HCT116 (cell line): Measurements from ENCODE around the gene ECE1.
A peak's percentile ranks its signal among the peaks of the same experiment; 100 is the strongest.

Experiments
- EZH2 ChIP-seq: fragments of 200-600 bp; sonication (generic); IDR thresholded peaks from 2 replicates; pipeline ENCODE4 v1.6.1; 2017; ENCODE audit warnings: antibody characterized with exemption, mixed run types
- EZH2phosphoT487 ChIP-seq: fragments of 200-600 bp; IDR thresholded peaks from 2 replicates; pipeline ENCODE4 v1.6.1; 2018; ENCODE audit warnings: antibody characterized with exemption, borderline replicate concordance
- POLR2A ChIP-seq: IDR thresholded peaks from 2 replicates; pipeline ENCODE4 v1.7.0; 2011; ENCODE audit warnings: borderline replicate concordance; ENCODE audit not compliant: insufficient read depth, insufficient read length; ENCODE audit errors: extremely low read depth
- TF ChIP-seq, protein P1 (sequence below), 3 experiments: fragments of 200-600 bp in 1 of 3; sonication (generic) in 1 of 3; IDR thresholded peaks in 2 of 3; conservative IDR thresholded peaks in 1 of 3; 2 replicates each; pipeline ENCODE4 v1.5.1; 2012 to 2017; ENCODE audit warnings: low read depth in 2 of 3, low read length in 2 of 3, antibody characterized with exemption in 1 of 3, borderline replicate concordance in 1 of 3, control low read depth in 1 of 3, mild to moderate bottlenecking in 1 of 3, mixed read lengths in 1 of 3, mixed run types in 1 of 3, moderate library complexity in 1 of 3; ENCODE audit not compliant: insufficient read depth in 1 of 3
- TF ChIP-seq, protein P2 (sequence below): IDR thresholded peaks from 2 replicates; pipeline ENCODE4 v1.6.1; 2011; ENCODE audit warnings: mild to moderate bottlenecking, low read length, moderate library complexity; ENCODE audit not compliant: insufficient replicate concordance; ENCODE audit errors: extremely low read depth

DNA sequence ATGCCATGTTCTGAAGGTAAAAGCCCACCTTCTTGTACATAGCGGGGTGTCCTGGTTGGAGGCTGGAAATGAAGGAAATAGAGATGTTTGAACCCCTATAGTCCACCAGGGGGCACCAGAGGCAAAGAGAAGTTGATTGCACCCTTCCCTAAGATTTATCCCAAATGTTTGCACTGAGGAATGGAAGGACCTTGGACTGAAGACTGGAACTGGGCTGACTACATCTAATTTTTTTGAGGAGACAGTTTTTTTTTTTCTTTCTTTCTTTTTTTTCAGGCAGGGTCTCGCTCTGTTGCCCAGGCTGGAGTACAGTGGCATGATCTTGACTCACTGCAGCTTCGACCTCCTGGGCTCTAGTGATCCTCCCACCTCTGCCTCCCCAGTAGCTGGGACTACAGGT is 58.2 kb downstream of the ECE1 start:
- TF ChIP-seq, protein P1, sequence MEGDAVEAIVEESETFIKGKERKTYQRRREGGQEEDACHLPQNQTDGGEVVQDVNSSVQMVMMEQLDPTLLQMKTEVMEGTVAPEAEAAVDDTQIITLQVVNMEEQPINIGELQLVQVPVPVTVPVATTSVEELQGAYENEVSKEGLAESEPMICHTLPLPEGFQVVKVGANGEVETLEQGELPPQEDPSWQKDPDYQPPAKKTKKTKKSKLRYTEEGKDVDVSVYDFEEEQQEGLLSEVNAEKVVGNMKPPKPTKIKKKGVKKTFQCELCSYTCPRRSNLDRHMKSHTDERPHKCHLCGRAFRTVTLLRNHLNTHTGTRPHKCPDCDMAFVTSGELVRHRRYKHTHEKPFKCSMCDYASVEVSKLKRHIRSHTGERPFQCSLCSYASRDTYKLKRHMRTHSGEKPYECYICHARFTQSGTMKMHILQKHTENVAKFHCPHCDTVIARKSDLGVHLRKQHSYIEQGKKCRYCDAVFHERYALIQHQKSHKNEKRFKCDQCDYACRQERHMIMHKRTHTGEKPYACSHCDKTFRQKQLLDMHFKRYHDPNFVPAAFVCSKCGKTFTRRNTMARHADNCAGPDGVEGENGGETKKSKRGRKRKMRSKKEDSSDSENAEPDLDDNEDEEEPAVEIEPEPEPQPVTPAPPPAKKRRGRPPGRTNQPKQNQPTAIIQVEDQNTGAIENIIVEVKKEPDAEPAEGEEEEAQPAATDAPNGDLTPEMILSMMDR (IDR thresholded peaks at IDR 0.05 in 2 of 3, conservative IDR thresholded peaks at IDR 0.05 in 1 of 3; ENCODE audit: borderline replicate concordance in 1 of 3, insufficient read depth in 1 of 3, low read depth in 2 of 3, low read length in 2 of 3), result peak; percentile 61 to 83 (median 76)
- no peak for TF ChIP-seq EZH2phosphoT487
- no peak for TF ChIP-seq EZH2
- TF ChIP-seq, protein P2, sequence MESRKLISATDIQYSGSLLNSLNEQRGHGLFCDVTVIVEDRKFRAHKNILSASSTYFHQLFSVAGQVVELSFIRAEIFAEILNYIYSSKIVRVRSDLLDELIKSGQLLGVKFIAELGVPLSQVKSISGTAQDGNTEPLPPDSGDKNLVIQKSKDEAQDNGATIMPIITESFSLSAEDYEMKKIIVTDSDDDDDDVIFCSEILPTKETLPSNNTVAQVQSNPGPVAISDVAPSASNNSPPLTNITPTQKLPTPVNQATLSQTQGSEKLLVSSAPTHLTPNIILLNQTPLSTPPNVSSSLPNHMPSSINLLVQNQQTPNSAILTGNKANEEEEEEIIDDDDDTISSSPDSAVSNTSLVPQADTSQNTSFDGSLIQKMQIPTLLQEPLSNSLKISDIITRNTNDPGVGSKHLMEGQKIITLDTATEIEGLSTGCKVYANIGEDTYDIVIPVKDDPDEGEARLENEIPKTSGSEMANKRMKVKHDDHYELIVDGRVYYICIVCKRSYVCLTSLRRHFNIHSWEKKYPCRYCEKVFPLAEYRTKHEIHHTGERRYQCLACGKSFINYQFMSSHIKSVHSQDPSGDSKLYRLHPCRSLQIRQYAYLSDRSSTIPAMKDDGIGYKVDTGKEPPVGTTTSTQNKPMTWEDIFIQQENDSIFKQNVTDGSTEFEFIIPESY, result no peak
- TF ChIP-seq POLR2A, result no peak
